Measurements from ENCODE around the gene C11orf91. TPM values are rescaled to one million over a fixed set of nuclear protein-coding genes. Genes with fewer than 3 reads are reported as not detected.
"Not testable (repeated sequence)": the region's sequence is repeated elsewhere in the genome, so short reads cannot be mapped to it uniquely, and the experiment has no call there.

Gene C11orf91
- total RNA-seq, 1 donor from 2014 or later = 0.23 TPM

DNA sequence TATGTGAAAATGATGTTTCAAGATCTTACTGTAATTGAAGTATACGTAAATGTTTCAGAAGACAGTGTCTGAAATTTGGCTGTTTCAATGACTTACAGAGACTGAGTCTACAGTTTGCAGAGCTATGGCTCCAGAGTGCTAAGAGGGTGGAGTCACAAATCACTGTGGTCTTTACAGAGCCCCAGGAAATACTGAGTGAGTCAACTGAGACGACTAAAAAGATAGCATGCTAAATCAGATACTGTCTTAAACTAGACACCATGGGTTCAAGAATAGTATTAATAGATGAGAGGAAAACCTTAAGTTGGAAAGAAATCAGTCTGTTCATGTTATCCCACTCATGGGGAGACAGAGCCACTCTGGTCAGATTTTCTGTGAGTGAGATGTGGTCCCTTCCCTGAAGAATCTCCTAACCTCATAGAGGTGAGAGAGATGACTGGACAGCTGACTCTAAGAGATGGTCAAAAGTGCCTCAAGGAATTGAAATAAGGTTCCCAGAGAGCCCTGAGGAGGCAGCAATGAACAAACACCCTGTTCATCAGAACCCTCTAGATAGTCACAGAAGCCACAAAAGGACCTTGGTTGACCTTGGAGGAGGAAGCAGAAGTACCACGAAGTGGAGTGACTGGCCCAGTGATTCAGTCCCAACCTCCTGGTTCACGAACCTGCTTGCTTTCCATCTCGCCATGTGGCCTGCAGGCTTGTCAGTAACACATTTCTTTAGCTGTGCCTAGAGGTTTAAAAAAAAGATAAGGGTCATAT, 30.2 kb downstream of the C11orf91 start:
- no peak overlapping the region for H3K27ac Mint-ChIP-seq

DNA sequence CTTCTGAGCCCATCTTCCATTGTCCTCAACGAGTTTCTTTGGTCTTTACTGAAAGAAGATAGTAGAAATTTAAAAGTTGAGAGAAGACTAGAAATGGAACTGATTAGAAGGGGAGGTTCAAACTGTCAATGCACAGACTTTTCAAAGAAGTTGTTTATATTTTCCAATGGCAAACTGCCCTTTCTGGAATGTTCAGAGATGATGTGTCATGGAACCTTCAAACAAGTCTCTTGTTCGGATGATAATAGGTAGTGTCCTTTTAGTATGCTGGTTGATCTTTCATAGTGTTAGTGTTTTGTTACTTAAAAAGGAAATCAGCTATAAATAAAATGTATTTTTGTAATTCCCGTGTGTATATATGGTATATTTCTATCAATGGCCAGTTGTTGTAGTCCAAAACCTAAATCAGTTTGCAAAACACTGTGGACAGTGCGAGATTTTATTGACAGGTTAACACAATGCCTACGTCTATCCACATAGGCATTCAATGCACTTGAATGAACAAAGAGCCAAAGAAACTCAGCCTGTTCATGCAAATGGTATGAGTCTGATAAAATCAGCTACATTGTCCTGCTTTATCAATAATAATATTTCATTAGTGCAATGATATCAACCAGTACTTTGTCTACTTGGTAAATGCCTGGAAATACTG, 30.9 kb downstream of the C11orf91 start:
- intact Hi-C loops (cut with micrococcal nuclease) = no loop called here
- Mint-ChIP-seq H3K9me3 (no peaks in the 10 kb centered on the region), H3K4me3 (no peak overlapping the region), H3K4me1 (ENCODE audit: low read depth) (peaks cover 8% of the 10 kb centered on the region), H3K27me3 (ENCODE audit: insufficient read depth) (peaks cover 26% of the 10 kb centered on the region), H3K36me3 (ENCODE audit: low read depth) (no peaks in the 10 kb centered on the region), H3K27ac (no peak overlapping the region)
- DNase-seq (ENCODE audit: low spot score) = no peak

More for the DNA sequence above, 30.2 kb downstream of the C11orf91 start:
- Mint-ChIP-seq H3K36me3 (ENCODE audit: low read depth) (no peaks in the 10 kb centered on the region), H3K4me3 (no peak overlapping the region), H3K27me3 (ENCODE audit: insufficient read depth) (peaks cover 22% of the 10 kb centered on the region), H3K9me3 (no peaks in the 10 kb centered on the region), H3K4me1 (ENCODE audit: low read depth) (peaks cover 8% of the 10 kb centered on the region)
- DNase-seq (ENCODE audit: low spot score) = no peak
- intact Hi-C loops (cut with micrococcal nuclease) = no loop called here

DNA sequence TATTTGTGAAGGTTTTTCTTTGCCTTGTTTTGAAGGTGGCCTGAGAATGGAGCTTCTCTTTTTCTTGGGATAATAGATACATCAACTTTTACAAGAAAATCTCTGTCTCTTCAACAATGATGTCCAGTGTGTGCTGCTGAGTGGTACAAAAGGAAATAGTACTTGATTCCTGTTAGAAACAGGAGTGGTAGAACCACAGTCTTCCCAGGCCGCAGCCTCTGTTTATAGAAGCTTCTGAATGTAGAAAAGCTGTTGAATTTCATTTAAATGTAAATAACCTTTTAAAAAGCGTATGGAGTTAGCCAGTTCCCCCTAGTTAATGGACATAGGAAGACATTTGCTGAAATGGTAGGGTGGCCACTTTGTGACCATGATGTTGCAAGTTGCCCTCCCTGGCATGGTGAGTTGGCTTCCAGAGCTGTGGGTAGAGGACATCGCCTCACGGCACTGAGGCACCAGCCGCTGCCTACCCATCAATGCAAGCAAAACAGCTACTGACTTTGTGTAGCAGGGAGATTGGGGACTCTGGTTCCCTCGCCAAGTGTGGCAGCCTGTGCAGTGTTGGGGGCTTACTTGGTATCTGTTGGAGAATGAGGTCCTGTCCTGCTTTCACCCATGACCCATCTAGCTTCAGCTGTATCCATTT, 31.6 kb downstream of the C11orf91 start:
- Mint-ChIP-seq H3K36me3 (ENCODE audit: low read depth) (no peaks in the 10 kb centered on the region), H3K9me3 (no peaks in the 10 kb centered on the region), H3K27ac (no peak overlapping the region), H3K4me3 (no peak overlapping the region), H3K27me3 (ENCODE audit: insufficient read depth) (peaks cover 32% of the 10 kb centered on the region), H3K4me1 (ENCODE audit: low read depth) (peaks cover 8% of the 10 kb centered on the region)
- DNase-seq (ENCODE audit: low spot score) = no peak
- intact Hi-C loops (cut with micrococcal nuclease) = no loop called here

DNA sequence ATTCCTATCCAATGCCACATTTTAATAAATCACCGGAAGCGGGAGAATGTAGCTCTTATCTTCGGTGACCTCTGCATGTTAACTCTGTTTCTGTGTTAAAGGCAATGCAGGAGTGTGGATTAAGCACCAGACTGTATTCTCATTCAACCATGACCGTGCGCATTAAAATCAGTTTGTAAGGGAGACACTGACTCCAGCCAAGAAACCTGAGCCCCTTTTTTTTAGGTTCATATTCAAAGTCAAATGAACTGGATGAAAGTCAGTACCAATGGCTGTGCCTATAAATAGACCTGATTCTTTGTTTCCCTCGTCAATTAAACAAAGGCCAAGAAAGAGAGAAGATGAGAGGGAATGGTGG, 32.2 kb downstream of the C11orf91 start:
- H3K4me1 Mint-ChIP-seq (ENCODE audit: low read depth) = peaks cover 8% of the 10 kb centered on the region
- no peak overlapping the region for H3K4me3 Mint-ChIP-seq
- intact Hi-C loops (cut with micrococcal nuclease) = no loop called here
- H3K9me3 Mint-ChIP-seq = no peaks in the 10 kb centered on the region
- H3K27me3 Mint-ChIP-seq (ENCODE audit: insufficient read depth) = peaks cover 32% of the 10 kb centered on the region
- no peak for DNase-seq (ENCODE audit: low spot score)
- H3K27ac Mint-ChIP-seq = no peak overlapping the region
- H3K36me3 Mint-ChIP-seq (ENCODE audit: low read depth) = no peaks in the 10 kb centered on the region

DNA sequence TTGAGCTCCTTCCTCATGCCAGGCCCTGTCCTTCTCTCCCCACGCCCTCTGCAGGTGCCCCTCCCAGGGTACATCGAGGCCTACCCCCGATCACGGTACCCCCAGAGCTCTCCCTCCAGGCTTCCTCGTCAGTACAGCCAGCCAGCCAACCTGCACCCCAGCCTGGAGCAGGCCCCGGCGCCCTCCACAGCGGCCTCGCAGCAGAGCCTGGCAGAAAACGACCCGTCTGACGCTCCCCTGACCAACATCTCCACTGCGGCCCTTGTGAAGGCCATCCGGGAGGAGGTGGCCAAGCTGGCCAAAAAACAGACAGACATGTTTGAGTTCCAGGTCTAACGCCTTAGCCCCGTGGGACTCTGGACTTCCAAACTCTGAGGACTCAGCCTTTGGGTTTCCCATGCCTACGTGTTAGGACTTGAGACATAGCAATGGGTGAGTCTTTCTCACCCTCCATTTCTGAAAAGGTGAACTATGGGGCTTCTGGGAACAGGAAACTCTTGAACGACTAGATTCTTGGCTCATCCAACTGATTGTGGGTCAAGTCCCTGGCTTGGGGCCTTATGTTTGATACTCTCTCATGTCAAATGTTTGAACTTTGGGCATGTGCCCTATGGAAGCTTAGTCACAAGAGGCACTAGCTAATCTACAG, 32.7 kb downstream of the C11orf91 start:
- intact Hi-C loops (cut with micrococcal nuclease) = no loop called here
- no peak overlapping the region for H3K27ac Mint-ChIP-seq
- DNase-seq (ENCODE audit: low spot score) = no peak
- no peaks in the 10 kb centered on the region for H3K36me3 Mint-ChIP-seq (ENCODE audit: low read depth)
- peaks cover 28% of the 10 kb centered on the region for H3K27me3 Mint-ChIP-seq (ENCODE audit: insufficient read depth)
- no peak overlapping the region for H3K4me3 Mint-ChIP-seq
- peaks cover 8% of the 10 kb centered on the region for H3K4me1 Mint-ChIP-seq (ENCODE audit: low read depth)
- H3K9me3 Mint-ChIP-seq = no peaks in the 10 kb centered on the region

DNA sequence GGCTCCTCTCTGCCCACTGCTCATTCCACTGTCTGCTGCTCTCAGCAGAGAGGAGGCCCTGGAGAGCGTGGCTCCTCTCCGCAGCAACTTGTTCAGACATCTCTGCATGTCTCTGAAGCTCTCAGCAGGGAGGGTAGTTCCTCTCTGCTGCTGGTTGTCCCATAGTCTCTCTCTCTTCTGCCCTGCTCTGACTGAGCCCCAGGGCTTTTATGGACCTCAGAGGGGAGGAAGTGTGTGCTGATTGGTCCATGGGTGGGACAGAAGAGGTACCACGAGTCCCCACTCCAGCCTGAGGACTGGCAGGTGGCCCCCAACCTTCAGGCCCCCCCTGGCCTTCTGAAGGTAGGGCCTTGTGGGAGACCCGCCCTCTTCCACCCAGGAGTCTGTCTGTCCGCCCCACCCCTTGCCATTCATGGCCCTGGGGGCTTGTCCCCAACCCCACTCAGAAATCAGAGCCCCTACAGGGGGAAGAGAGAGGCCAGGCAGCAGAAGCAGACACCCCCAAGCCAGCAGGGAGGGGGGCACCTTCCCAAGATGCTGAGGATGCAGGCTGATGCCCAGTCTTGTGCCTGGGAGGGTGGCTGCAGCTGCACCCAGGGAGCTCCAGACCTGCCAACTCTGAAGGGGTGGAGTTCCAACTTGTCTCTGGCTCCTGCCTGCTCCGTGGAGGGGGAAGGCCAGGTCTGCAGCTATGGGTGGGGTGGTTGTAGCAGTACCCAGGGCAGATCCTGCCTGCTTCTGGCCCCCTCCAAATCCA, 35.1 kb downstream of the C11orf91 start:
- Mint-ChIP-seq H3K9me3 (no peaks in the 10 kb centered on the region), H3K27me3 (ENCODE audit: insufficient read depth) (peaks cover 21% of the 10 kb centered on the region), H3K27ac (no peak overlapping the region), H3K36me3 (ENCODE audit: low read depth) (no peaks in the 10 kb centered on the region), H3K4me3 (no peak overlapping the region), H3K4me1 (ENCODE audit: low read depth) (peaks cover 6% of the 10 kb centered on the region)
- intact Hi-C loops (cut with micrococcal nuclease) = no loop called here
- DNase-seq (ENCODE audit: low spot score) = no peak

GRCh38 chr11:33664827-33665226, 35.8 kb downstream of the C11orf91 start:
- DNase-seq (ENCODE audit: low spot score) = no peak
- H3K27ac Mint-ChIP-seq = no peak overlapping the region
- peaks cover 16% of the 10 kb centered on the region for H3K27me3 Mint-ChIP-seq (ENCODE audit: insufficient read depth)
- intact Hi-C loops (cut with micrococcal nuclease) = no loop called here
- H3K4me1 Mint-ChIP-seq (ENCODE audit: low read depth) = no peaks in the 10 kb centered on the region
- H3K4me3 Mint-ChIP-seq = no peak overlapping the region
- no peaks in the 10 kb centered on the region for H3K9me3 Mint-ChIP-seq
- H3K36me3 Mint-ChIP-seq (ENCODE audit: low read depth) = no peaks in the 10 kb centered on the region

DNA sequence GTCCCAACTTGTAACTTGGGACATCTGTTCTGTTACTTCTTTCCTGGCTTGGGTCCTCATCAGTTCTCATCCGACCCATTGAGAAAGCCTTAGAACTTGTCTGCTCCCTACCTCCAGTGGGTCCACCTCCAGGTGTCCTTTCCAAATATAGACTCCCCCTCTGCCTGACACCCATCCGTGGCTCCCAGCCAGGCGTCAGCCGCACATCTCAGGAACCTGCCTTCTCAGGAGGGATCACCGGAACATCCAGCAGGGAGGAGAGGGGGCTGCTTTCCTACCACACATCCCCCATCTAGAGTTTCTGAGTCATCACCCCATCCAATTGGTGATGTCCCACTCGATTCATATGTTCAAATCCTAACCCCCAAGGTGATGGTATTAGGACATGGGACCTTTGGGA, 36.5 kb downstream of the C11orf91 start:
- no peak for DNase-seq (ENCODE audit: low spot score)

GRCh38 chr11:33663121-33663520, 37.5 kb downstream of the C11orf91 start:
- Mint-ChIP-seq H3K4me3 (no peak overlapping the region), H3K9me3 (no peaks in the 10 kb centered on the region), H3K36me3 (ENCODE audit: low read depth) (no peaks in the 10 kb centered on the region), H3K27me3 (ENCODE audit: insufficient read depth) (peaks cover 12% of the 10 kb centered on the region), H3K4me1 (ENCODE audit: low read depth) (no peaks in the 10 kb centered on the region), H3K27ac (no peak overlapping the region)
- DNase-seq (ENCODE audit: low spot score) = no peak
- intact Hi-C loops (cut with micrococcal nuclease) = no loop called here

More for the DNA sequence above, 36.5 kb downstream of the C11orf91 start:
- no peaks in the 10 kb centered on the region for H3K36me3 Mint-ChIP-seq (ENCODE audit: low read depth)
- peaks cover 12% of the 10 kb centered on the region for H3K27me3 Mint-ChIP-seq (ENCODE audit: insufficient read depth)
- no peak overlapping the region for H3K4me3 Mint-ChIP-seq
- H3K4me1 Mint-ChIP-seq (ENCODE audit: low read depth) = no peaks in the 10 kb centered on the region
- no peak overlapping the region for H3K27ac Mint-ChIP-seq
- no peaks in the 10 kb centered on the region for H3K9me3 Mint-ChIP-seq
- intact Hi-C loops (cut with micrococcal nuclease) = no loop called here

GRCh38 chr11:33661526-33661925, 39.1 kb downstream of the C11orf91 start:
- H3K9me3 Mint-ChIP-seq; intact Hi-C loops (cut with micrococcal nuclease); H3K36me3 Mint-ChIP-seq (ENCODE audit: low read depth); H3K4me1 Mint-ChIP-seq (ENCODE audit: low read depth); DNase-seq (ENCODE audit: low spot score); H3K27ac Mint-ChIP-seq; H3K4me3 Mint-ChIP-seq: not testable (repeated sequence)
- peaks cover 12% of the 10 kb centered on the region for H3K27me3 Mint-ChIP-seq (ENCODE audit: insufficient read depth)

GRCh38 chr11:33660962-33661361, 39.7 kb downstream of the C11orf91 start:
- Mint-ChIP-seq H3K4me3 (no peak overlapping the region), H3K4me1 (ENCODE audit: low read depth) (no peaks in the 10 kb centered on the region), H3K36me3 (ENCODE audit: low read depth) (no peaks in the 10 kb centered on the region), H3K27me3 (ENCODE audit: insufficient read depth) (peaks cover 11% of the 10 kb centered on the region), H3K9me3 (no peaks in the 10 kb centered on the region), H3K27ac (no peak overlapping the region)
- DNase-seq (ENCODE audit: low spot score) = no peak
- intact Hi-C loops (cut with micrococcal nuclease) = no loop called here

- H3K9me3 Mint-ChIP-seq = no peaks in the 10 kb centered on the region
- no peaks in the 10 kb centered on the region for H3K36me3 Mint-ChIP-seq (ENCODE audit: low read depth)
- peaks cover 9% of the 10 kb centered on the region for H3K27me3 Mint-ChIP-seq (ENCODE audit: insufficient read depth)
- H3K4me3 Mint-ChIP-seq = no peak overlapping the region
- H3K4me1 Mint-ChIP-seq (ENCODE audit: low read depth) = no peaks in the 10 kb centered on the region
- no peak overlapping the region for H3K27ac Mint-ChIP-seq
- no peak for DNase-seq (ENCODE audit: low spot score)
- intact Hi-C loops (cut with micrococcal nuclease) = no loop called here
These were observed 41.1 kb downstream of the C11orf91 start for GRCh38 chr11:33659370-33660139.

Measured in activated T-helper 1 cell treated with anti-CD3 and anti-CD28 coated beads, Interleukin-12 subunit alpha, Interleukin-12 subunit beta, Interleukin-2, Interleukin-4 antibody, amounts not matched to agents 30 ng/mL and 10 ng/mL and 1 ng/mL, durations not matched to agents 14 hours and 24 hours and 36 hours (primary cell).